A673 (cell line): ENCODE results near the gene CLSTN2. TPM values are rescaled to one million over a fixed set of nuclear protein-coding genes. Genes with fewer than 3 reads are reported as not detected.

Experiments used
- BruUV-seq: library from RNA; stranded (reverse); fragments of 400-500 nt; replicated peaks from 2 replicates; lab custom pipeline; 2021; lab: Mats Ljungman, UMichigan
- CTCF ChIA-PET: fragments of 300-600 bp; sonication (Branson Sonifier 250); formaldehyde crosslinking; loops from one replicate; lab custom pipeline; 2022; ENCODE audit warnings: antibody characterized with exemption; lab: Charles Lee
- POLR2A ChIA-PET: fragments of 300-600 bp; sonication (Branson Sonifier 250); formaldehyde crosslinking; loops from one replicate; lab custom pipeline; 2022; ENCODE audit warnings: antibody characterized with exemption; ENCODE audit not compliant: low non-redundant PET; lab: Charles Lee
- DNase-seq: peaks from one replicate; pipeline ENCODE4 v3.0.0-alpha.2; 2015; ENCODE audit warnings: low spot score
- H3K27ac ChIP-seq: fragments of 200-600 bp; sonication (generic); 2 replicates; pipeline ENCODE4 v1.5.1; 2016; ENCODE audit warnings: mixed run types, low read depth, mild to moderate bottlenecking, mixed read lengths, antibody characterized with exemption, low read length; ENCODE audit not compliant: poor library complexity, severe bottlenecking
- H3K27me3 ChIP-seq: fragments of 200-600 bp; sonication (generic); replicated peaks from 2 replicates; pipeline ENCODE4 v1.6.1; 2017; ENCODE audit warnings: mixed run types, low read depth, mild to moderate bottlenecking, mixed read lengths, antibody characterized with exemption, low read length; ENCODE audit not compliant: insufficient read depth, poor library complexity
- H3K36me3 ChIP-seq: fragments of 200-600 bp; sonication (generic); 2 replicates; pipeline ENCODE4 v1.6.1; 2016; ENCODE audit warnings: mixed run types, mild to moderate bottlenecking, mixed read lengths, antibody characterized with exemption, low read length; ENCODE audit not compliant: insufficient read depth, poor library complexity, severe bottlenecking
- H3K4me1 ChIP-seq: fragments of 200-600 bp; sonication (generic); 2 replicates; pipeline ENCODE4 v1.6.1; 2017; ENCODE audit warnings: mixed run types, mild to moderate bottlenecking, mixed read lengths, antibody characterized with exemption, low read length; ENCODE audit not compliant: insufficient read depth, poor library complexity, severe bottlenecking
- H3K4me3 ChIP-seq: fragments of 200-600 bp; sonication (generic); 2 replicates; pipeline ENCODE4 v1.5.1; 2016; ENCODE audit warnings: low read depth, mixed run types, mild to moderate bottlenecking, mixed read lengths, low read length; ENCODE audit not compliant: poor library complexity, severe bottlenecking
- H3K9me3 ChIP-seq: fragments of 200-600 bp; sonication (generic); 2 replicates; pipeline ENCODE4 v1.6.1; 2016; ENCODE audit warnings: mixed run types, low read depth, mild to moderate bottlenecking, mixed read lengths, antibody characterized with exemption, low read length; ENCODE audit not compliant: poor library complexity, severe bottlenecking
- CTCF ChIP-seq: fragments of 300-800, 200-600 bp; sonication (generic); conservative IDR thresholded peaks from 2 replicates; pipeline ENCODE4 v1.5.1; 2017; ENCODE audit warnings: low read depth, mild to moderate bottlenecking, antibody characterized with exemption, low read length, moderate library complexity, mixed read lengths
- EZH2 ChIP-seq: fragments of 200-600 bp; sonication (generic); IDR thresholded peaks from 2 replicates; pipeline ENCODE4 v1.6.1; 2017; ENCODE audit warnings: borderline replicate concordance, low read depth, mild to moderate bottlenecking, mixed read lengths, antibody characterized with exemption, low read length; ENCODE audit not compliant: poor library complexity, severe bottlenecking
- intact Hi-C: fragments of 100-400 bp; cut with micrococcal nuclease; formaldehyde crosslinking; loops from one replicate; pipeline ENCODE4 v1.10.0; 2022; ENCODE audit not compliant: unreplicated experiment
- total RNA-seq: library from RNA; stranded (reverse); gene quantifications from 2 replicates; pipeline ENCODE4 v1.2.3, GENCODE V29; 2021

CLSTN2 gene
- total RNA-seq, 1 experiment from 2014 or later: 50.7 TPM

GRCh38 chr3:140224307-140224706 is 289.3 kb downstream of the CLSTN2 start:
- ChIA-PET POLR2A (no interaction called here), CTCF (no interaction called here)
- intact Hi-C loops: no loop called here
- no peaks in the 10 kb centered on the region for H3K36me3 ChIP-seq
- H3K27me3 ChIP-seq: no peaks in the 10 kb centered on the region
- DNase-seq: no peak
- H3K4me3 ChIP-seq: no peak overlapping the region
- no TSS peak for BruUV-seq
- no peak overlapping the region for H3K27ac ChIP-seq
- TF ChIP-seq EZH2 (no peak), CTCF (no peak)
- no peaks in the 10 kb centered on the region for H3K9me3 ChIP-seq
- no peaks in the 10 kb centered on the region for H3K4me1 ChIP-seq

DNA sequence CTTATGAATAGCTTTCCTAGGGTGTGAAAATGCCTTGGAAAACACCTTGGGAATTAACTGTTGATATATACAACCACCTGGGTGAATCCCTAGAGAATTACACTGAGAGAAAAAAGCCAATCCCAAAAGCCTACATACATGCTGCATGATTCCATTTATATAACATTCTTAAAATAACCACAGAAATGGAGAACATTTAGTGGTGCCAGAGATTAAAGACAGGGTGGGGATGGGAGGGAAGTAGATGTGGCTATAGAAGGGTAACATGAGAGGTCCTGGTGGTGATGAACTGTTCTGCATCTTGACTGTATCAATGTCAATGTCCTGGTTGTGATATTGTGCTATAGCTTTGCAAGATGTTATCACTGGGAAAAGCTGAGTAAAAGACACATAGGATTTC is 291.0 kb downstream of the CLSTN2 start:
- no peak for DNase-seq
- ChIA-PET POLR2A (no interaction called here), CTCF (no interaction called here)
- H3K27me3 ChIP-seq: no peaks in the 10 kb centered on the region
- no peaks in the 10 kb centered on the region for H3K9me3 ChIP-seq
- intact Hi-C loops: no loop called here
- H3K27ac ChIP-seq: no peak overlapping the region
- no peaks in the 10 kb centered on the region for H3K4me1 ChIP-seq
- TF ChIP-seq CTCF: no peak
- no peak for TF ChIP-seq EZH2
- H3K36me3 ChIP-seq: no peaks in the 10 kb centered on the region
- no TSS peak for BruUV-seq
- no peak overlapping the region for H3K4me3 ChIP-seq

GRCh38 chr3:140233702-140234101 is 298.7 kb downstream of the CLSTN2 start:
- no peaks in the 10 kb centered on the region for H3K27me3 ChIP-seq
- H3K36me3 ChIP-seq: no peaks in the 10 kb centered on the region
- H3K27ac ChIP-seq: no peak overlapping the region
- no peak overlapping the region for H3K4me3 ChIP-seq
- TF ChIP-seq CTCF: no peak
- TF ChIP-seq EZH2: no peak
- POLR2A ChIA-PET: no interaction called here
- no peak for DNase-seq
- no peaks in the 10 kb centered on the region for H3K9me3 ChIP-seq
- intact Hi-C loops: no loop called here
- no TSS peak for BruUV-seq
- CTCF ChIA-PET: no interaction called here
- H3K4me1 ChIP-seq: no peaks in the 10 kb centered on the region
